ENCODE data around the gene RGL2. TPM values are rescaled to one million over a fixed set of nuclear protein-coding genes. Genes with fewer than 3 reads are reported as not detected.

RGL2 gene
- total and polyA plus RNA-seq, 2 of the 13 experiments (the other 11 are each of a cell fraction or from before 2014, with no cell fraction given) = 22.9 to 47.4 TPM

DNA sequence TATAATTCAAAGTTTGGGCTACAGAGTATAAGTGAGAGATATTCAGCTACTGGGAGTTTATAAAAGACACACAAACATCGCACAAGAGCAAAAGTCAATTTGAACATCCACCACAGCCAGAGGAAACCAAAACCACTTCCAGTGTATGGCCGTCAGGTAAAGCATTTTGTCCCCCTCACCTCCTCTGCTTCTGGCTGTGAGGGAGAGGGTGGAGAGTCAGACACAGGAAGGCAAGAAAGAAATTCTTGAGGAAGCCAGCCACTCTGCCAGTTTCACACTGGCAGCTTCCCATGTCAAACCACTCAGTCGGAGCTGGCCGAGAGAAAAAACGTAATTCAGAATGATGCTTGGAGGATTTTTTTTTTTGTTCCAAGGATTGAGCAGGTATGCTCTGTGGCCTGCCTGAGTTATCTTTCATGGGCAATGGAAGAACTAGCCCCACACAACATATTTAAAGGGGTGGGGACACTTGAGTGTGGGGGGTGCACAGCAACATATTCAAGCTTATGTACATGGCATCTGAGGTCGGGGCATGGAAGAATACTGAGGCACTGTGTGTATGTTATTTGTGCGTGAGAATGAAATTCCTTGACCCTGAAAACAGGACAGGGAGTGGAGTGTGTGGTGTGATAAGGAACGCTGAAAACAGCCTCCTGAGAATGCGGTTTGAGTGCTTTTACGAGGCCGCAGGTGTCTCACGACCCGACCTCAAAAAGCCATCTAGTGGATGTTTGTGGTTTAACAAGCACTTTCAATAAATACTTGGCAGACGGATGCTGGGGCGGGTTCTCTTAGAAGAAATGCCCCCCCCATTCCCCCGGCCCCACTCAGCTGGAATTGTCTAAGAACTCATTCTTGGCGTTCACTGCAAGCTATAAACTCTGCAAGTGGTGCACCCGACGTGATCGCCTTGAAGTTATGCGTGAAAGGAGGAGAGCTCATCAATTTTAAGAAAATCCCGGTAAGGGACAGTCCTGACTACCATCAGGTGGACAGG is 46.3 kb upstream of the RGL2 start (continued):
- TF ChIP-seq, protein P1, sequence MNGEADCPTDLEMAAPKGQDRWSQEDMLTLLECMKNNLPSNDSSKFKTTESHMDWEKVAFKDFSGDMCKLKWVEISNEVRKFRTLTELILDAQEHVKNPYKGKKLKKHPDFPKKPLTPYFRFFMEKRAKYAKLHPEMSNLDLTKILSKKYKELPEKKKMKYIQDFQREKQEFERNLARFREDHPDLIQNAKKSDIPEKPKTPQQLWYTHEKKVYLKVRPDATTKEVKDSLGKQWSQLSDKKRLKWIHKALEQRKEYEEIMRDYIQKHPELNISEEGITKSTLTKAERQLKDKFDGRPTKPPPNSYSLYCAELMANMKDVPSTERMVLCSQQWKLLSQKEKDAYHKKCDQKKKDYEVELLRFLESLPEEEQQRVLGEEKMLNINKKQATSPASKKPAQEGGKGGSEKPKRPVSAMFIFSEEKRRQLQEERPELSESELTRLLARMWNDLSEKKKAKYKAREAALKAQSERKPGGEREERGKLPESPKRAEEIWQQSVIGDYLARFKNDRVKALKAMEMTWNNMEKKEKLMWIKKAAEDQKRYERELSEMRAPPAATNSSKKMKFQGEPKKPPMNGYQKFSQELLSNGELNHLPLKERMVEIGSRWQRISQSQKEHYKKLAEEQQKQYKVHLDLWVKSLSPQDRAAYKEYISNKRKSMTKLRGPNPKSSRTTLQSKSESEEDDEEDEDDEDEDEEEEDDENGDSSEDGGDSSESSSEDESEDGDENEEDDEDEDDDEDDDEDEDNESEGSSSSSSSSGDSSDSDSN (CRISPR knock-in tag; IDR thresholded peaks at IDR 0.05) = no peak

DNA sequence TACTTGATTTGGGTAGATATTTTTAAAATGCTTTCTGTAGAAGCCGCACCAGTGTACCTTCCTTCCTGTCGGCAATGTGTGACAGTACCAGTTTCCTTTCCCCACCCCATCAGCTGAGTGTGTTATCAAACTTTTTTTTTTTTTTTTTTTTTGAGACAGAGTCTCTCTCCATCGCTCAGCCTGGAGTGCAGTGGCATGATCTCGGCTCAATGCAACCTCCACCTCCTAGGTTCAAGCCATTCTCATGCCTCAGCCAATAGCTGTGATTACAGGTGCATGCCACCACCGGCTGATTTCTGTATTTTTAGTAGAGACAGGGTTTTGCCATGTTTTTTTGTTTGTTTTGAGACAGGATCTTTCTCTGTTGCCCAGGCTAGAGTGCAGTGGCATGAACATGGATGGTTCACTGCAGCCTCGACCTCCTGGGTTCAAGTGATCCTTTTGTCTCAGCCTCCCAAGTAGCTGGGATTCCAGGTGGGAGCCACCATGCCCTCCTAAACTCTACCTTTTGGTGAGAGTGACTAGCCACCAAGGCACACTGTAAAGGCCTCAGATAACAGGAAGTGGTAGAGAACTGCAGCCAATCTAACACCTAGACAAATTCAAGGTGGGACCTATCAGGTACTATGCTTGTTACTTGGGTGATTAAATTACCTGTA is 45.3 kb upstream of the RGL2 start:
- H2AFZ ChIP-seq (ENCODE audit: low read length) = no peak overlapping the region
- H3K4me1 ChIP-seq (ENCODE audit: insufficient read depth, low read length) = peaks cover 5% of the 10 kb centered on the region; the same call in 1 of the 2 replicates
- H3K9ac ChIP-seq (ENCODE audit: insufficient read depth, low read depth, low read length) = no peak overlapping the region
- H3K4me2 ChIP-seq (ENCODE audit: low read depth, low read length) = no peak overlapping the region
- no peak for FAIRE-seq
- TF ChIP-seq, protein P2, sequence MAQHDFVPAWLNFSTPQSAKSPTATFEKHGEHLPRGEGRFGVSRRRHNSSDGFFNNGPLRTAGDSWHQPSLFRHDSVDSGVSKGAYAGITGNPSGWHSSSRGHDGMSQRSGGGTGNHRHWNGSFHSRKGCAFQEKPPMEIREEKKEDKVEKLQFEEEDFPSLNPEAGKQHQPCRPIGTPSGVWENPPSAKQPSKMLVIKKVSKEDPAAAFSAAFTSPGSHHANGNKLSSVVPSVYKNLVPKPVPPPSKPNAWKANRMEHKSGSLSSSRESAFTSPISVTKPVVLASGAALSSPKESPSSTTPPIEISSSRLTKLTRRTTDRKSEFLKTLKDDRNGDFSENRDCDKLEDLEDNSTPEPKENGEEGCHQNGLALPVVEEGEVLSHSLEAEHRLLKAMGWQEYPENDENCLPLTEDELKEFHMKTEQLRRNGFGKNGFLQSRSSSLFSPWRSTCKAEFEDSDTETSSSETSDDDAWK (CRISPR knock-in tag; IDR thresholded peaks at IDR 0.05) = no peak
- TF ChIP-seq, protein P3, sequence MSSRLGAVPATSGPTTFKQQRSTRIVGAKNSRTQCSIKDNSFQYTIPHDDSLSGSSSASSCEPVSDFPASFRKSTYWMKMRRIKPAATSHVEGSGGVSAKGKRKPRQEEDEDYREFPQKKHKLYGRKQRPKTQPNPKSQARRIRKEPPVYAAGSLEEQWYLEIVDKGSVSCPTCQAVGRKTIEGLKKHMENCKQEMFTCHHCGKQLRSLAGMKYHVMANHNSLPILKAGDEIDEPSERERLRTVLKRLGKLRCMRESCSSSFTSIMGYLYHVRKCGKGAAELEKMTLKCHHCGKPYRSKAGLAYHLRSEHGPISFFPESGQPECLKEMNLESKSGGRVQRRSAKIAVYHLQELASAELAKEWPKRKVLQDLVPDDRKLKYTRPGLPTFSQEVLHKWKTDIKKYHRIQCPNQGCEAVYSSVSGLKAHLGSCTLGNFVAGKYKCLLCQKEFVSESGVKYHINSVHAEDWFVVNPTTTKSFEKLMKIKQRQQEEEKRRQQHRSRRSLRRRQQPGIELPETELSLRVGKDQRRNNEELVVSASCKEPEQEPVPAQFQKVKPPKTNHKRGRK (CRISPR knock-in tag; IDR thresholded peaks at IDR 0.05) = no peak
- TF ChIP-seq, protein P4, sequence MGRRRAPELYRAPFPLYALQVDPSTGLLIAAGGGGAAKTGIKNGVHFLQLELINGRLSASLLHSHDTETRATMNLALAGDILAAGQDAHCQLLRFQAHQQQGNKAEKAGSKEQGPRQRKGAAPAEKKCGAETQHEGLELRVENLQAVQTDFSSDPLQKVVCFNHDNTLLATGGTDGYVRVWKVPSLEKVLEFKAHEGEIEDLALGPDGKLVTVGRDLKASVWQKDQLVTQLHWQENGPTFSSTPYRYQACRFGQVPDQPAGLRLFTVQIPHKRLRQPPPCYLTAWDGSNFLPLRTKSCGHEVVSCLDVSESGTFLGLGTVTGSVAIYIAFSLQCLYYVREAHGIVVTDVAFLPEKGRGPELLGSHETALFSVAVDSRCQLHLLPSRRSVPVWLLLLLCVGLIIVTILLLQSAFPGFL (CRISPR knock-in tag; IDR thresholded peaks at IDR 0.05) = no peak
- TF ChIP-seq MYC (CRISPR knock-in tag; IDR thresholded peaks at IDR 0.05; ENCODE audit: borderline replicate concordance) (no peak), ARNT (IDR thresholded peaks at IDR 0.05) (no peak), ISL2 (CRISPR knock-in tag; IDR thresholded peaks at IDR 0.05) (no peak), NCOA1 (CRISPR knock-in tag; IDR thresholded peaks at IDR 0.05) (no peak), NCOA2 (CRISPR knock-in tag; IDR thresholded peaks at IDR 0.05) (no peak)
- TF ChIP-seq, protein P5, sequence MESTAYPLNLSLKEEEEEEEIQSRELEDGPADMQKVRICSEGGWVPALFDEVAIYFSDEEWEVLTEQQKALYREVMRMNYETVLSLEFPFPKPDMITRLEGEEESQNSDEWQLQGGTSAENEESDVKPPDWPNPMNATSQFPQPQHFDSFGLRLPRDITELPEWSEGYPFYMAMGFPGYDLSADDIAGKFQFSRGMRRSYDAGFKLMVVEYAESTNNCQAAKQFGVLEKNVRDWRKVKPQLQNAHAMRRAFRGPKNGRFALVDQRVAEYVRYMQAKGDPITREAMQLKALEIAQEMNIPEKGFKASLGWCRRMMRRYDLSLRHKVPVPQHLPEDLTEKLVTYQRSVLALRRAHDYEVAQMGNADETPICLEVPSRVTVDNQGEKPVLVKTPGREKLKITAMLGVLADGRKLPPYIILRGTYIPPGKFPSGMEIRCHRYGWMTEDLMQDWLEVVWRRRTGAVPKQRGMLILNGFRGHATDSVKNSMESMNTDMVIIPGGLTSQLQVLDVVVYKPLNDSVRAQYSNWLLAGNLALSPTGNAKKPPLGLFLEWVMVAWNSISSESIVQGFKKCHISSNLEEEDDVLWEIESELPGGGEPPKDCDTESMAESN (CRISPR knock-in tag; conservative IDR thresholded peaks at IDR 0.05) = no peak
- POLR2A ChIA-PET = interaction anchor here (1.2 to 2.1 kb wide), 2 partner anchors 26 to 95 kb away, joined by 4 read pairs; partner anchors contain the start of gene ZBTB22
- H4K20me1 ChIP-seq (ENCODE audit: insufficient read depth, low read length) = no peaks in the 10 kb centered on the region
- no peak for ATAC-seq
- WGBS (ENCODE audit: low lambda C conversion rate) = 30% methylated on average over 6 of the region's 6 CpGs
- H3K9me3 ChIP-seq (ENCODE audit: low read length) = no peaks in the 10 kb centered on the region
- in situ Hi-C loops (cut with HindIII; ENCODE audit: extremely low pct_ligation_motif_present, low pct_unique_long_range_greater_than_20kb) = no loop called here
- intact Hi-C loops (cut with micrococcal nuclease; ENCODE audit: unreplicated experiment) = loop anchor here (1.0 kb wide), 1 partner anchor 32 kb away; no protein-coding TSS in a partner anchor
- no peaks in the 10 kb centered on the region for H3K79me2 ChIP-seq (ENCODE audit: insufficient read depth, low read length)
- H3K27ac ChIP-seq (ENCODE audit: extremely low read length, insufficient read depth, low read length) = no peak overlapping the region
- no peaks in the 10 kb centered on the region for H3K36me3 ChIP-seq (replicated peaks in 1 of 2; ENCODE audit: control insufficient read depth in 1 of 2, insufficient read depth in 2 of 2, low read length in 2 of 2)
- peaks cover 0 to 34% of the 10 kb centered on the region in 2 experiments; a peak in 2 of 5 replicates for H3K27me3 ChIP-seq (ENCODE audit: control insufficient read depth in 1 of 2, insufficient read depth in 2 of 2, low read length in 2 of 2)
- BruUV-seq (replicated peaks) = no TSS peak
- no peak overlapping the region for H3K4me3 ChIP-seq (replicated peaks in 1 of 3; ENCODE audit: insufficient read depth in 1 of 3, low read depth in 2 of 3, low read length in 3 of 3)
- DNase-seq (ENCODE audit: low spot score) = no peak
- CTCF ChIA-PET (ENCODE audit: low intra/inter-chr PET ratio, low total read pairs) = interaction anchor here (1.1 to 3.7 kb wide), 2 partner anchors 64 to 65 kb away, joined by 4 to 37 read pairs; no protein-coding TSS in a partner anchor

All from HepG2 (cell line).